Medulla oblongata (tissue), 1 donor: ENCODE data around the gene OR10G2.
"Not testable (repeated sequence)": the region's sequence is repeated elsewhere in the genome, so short reads cannot be mapped to it uniquely, and the experiment has no call there.

Experiments
- DNase-seq: peaks from one replicate; pipeline ENCODE4 v3.0.0-alpha.2; 2015; ENCODE audit errors: extremely low spot score

The OR10G2 gene

GRCh38 chr14:21634840-21635239, at the start of gene OR10G2:
Gene OR10G2, minus strand, starts transcription at chr14:21634940. Its CDS starts 98 bp downstream, at chr14:21634842.
- DNase-seq: no peak

DNA sequence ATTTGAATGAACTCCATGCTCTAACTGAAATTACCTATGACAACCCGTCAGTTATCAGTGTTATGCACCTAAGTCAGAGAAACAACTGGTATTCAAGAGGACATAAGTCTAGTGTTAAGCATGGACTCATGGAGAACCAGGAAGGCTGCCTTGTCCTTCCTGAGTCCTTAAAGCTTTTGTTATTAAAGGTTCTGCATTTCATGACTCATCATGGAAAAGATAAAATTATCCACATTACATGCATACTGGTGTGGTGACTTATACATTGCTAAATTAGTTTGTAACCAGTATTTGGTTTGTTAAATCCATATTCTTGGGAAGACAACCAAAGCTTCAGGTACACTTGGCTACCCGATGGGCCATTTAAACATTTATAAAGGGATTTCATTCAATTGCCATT, 45.3 kb upstream of the OR10G2 start:
- DNase-seq: no peak

DNA sequence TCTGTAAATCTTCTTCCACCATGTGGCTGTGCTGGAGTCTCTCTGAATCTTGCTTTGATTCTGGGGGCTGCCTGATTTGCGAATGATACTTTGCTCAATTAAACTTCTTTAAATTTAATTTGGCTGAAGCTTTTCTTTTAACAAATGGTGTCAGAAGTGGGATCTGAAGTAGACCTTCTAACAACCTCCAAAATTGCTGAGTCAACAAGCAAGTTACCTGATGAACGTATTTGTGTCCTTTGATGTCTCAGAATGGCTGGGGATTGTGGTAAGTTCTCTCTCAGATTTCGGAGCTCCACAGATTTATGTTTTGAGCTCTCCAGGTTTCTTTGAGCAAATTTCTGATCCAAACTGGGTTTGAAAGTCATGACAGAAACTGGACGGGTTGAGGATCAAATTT, 40.8 kb upstream of the OR10G2 start:
- no peak for DNase-seq

DNA sequence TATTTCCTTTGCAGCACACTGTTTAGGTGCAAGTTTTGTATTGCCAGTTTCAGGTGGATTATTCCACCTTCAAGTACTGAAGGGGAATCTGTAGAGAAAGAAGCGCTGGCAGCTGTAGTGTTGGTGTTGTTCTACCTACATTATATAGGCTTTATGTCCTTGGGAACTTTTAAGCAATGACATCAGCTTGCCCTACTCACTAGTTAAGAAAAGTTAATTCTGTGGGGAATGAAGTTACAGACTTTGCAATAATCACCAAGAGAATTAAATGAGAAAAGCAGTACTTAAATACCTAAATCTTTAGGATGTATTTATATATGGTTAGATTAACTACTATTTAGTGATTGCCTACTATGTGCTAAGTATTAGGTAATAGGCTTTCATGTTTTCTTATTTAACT, 39.0 kb upstream of the OR10G2 start, which contains the start of gene OR4E1:
TSS of gene OR4E1 (minus strand) at position 101 of the 400 bp plus-strand sequence. CDS start 2,883 bp downstream, outside the sequence.
- DNase-seq: no peak

- DNase-seq: no peak
Measured at GRCh38 chr14:21672116-21672515, 37.4 kb upstream of the OR10G2 start.

- DNase-seq: no peak
Measured at GRCh38 chr14:21671371-21671770, 36.6 kb upstream of the OR10G2 start.

GRCh38 chr14:21669284-21669683, 34.5 kb upstream of the OR10G2 start:
- DNase-seq: no peak

- DNase-seq: no peak
Measured at GRCh38 chr14:21668377-21668776, 33.6 kb upstream of the OR10G2 start.

DNA sequence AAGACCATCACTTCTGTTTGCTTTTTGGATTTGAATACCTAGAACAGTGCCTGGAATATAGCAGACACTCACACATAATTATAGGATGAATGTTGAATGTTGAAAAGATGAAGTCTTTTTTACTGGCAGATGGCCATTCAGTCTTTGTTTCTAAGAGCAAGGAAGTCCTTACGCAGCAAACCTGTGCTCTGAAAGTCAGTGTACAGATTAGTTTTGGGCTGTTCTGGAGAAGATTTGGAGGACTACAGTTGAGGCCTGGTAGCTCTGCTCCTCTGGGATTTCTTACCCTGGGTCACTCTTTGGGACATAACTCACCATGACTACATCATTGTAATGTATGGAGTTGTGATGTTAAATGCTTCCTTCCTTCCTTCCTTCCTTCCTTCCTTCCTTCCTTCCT, 22.2 kb upstream of the OR10G2 start:
- DNase-seq: no peak

GRCh38 chr14:21654215-21654614, 19.5 kb upstream of the OR10G2 start:
- DNase-seq: no peak

DNA sequence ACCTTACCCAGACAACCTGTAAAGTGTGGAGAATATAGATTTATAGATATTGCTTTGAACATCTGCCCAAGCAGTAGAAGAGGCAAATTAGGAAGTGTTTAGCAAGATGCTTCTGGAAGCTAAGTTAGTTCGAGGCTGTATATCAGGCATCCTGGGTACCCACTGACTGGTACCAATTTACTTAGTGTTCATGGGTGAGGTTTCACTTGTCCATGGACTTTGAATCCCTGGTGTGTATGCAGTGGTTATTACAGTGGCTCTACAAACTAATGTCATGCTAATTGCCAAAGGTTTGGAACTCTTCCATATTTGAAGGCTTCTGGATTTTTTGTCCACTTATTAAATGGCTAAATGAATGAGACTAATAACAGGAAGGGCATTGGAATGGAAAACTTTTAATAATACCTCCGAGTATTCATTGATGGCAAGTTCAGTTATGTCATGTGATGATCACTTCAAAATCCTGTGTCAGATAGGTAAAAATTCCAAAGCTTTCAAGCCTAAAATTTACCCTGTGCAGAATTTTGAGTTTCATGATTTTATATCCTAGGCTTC, 18.7 kb upstream of the OR10G2 start, which contains the start of gene OR4E2:
TSS of gene OR4E2 (plus strand) at position 505 of the 555 bp plus-strand sequence. CDS start 11,248 bp downstream, outside the sequence.
- no peak for DNase-seq

DNA sequence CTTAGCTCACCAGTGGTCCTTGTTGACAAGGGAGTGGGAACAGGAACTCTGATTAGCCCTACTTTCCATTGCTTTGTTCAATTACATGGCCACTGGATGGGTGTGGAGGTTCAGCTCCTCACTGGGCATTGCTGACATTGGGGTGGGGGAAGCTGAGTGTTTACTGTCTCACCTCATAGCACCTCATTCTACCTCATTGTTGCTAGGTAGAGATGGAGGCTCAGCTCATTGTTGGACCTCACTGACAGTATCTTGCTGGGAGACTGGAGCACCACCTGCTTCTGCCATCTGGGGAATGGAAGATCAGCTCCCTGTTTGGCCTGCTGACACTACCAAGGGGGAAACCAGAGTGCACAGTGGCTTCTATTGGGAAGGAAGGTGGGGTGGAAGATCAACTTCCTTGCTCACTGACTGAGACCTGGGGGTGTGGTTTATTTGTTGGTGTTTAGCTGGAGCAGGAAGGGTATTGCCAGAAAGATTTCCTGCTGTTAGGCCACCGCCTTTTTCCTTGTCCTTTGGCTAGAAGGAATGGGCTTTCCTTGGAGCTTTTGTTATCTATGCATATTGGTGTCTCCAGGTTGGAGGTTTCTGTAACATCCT, 17.6 kb upstream of the OR10G2 start:
- DNase-seq: no peak

DNA sequence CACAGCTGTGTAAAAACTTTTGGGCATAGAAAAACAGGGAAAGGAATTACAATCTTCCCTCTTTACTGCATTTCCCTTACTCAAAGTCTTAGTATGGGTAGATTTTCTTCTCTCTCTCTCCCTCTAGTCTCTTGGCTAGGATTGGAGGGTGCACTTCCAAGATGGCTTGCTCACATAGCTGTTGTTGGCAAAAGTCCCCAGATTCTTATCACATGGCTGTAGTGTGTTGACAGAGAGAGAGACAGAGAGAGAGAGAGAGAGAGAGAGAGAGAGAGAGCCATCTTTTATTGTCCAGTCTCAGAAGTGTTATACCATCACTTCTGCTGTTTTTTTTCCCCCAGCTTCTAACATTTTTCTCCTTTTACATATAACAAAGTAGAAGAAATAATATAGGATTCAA, 12.6 kb upstream of the OR10G2 start:
- DNase-seq: no peak

GRCh38 chr14:21643407-21643806, 8.7 kb upstream of the OR10G2 start:
- DNase-seq: no peak

- no peak for DNase-seq
Measured at GRCh38 chr14:21642683-21643082, 7.9 kb upstream of the OR10G2 start.

DNA sequence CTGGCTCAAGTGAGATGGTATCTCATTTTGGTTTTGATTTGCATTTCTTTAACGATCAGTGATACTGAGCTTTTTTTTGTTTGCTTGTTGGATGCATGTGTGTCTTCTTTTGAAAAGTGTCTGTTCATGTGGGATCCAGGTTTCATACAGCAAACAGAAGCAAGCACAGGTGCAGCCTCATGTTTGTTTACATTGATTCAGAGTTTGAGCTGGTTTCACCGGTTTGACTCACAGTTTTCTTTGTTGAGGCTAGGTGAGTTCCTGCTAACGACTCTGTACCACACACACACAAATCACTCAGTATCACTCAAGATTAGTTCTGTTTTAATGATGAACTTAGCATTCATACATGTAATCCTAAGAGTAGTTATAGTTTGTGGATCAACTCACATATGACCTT, 3.7 kb downstream of the OR10G2 start:
- DNase-seq: no peak

DNA sequence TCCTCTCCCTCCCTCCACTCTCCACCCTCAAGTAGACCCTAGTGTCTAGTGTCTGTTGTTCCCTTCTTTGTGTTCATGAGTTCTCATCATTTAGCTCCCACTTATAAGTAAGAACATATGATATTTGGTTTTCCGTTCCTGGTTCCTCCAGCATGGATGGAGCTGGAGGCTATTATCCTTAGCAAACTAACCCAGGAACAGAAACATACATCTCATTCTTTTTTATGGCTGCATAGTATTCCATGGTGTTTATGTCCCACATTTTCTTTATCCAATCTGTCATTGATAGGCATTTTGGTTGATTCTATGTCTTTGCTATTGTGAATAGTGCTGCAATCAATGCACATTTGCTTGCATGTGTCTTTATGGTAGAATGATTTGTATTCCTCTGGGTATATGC, 4.2 kb downstream of the OR10G2 start:
- not testable (repeated sequence) for DNase-seq

DNA sequence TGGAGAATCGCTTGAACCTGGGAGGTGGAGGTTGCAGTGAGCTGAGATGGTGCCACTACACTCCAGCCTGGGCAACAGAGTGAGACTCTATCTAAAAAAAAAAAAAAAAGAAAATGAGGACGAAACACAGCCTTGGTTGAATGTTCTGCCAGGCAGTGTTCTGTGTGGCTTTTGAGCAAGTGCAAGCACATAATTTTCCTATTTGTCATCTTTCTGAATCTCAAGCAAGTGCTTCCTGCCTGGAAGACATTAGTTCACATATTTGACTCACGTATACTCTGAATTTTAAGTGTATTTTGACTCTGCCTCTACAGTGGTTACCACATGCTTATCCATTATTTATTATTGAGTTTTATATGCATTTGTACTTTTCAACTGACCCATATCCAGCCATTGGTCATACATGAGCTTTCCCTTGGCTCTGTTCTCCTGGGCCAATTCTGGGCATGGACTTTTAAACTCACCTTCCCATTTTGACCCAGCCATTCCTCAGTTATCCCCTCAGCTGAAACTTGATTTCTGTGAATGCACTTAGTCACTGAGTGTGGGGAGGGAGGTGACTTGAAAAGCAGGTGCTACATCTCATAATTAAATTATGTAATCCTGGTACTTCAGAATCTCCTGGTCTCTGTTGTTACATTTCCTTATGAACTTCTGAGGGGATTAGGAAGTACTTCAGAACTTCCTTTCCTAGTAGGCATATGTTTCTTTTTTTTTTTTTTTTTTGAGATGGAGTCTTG, 8.1 kb downstream of the OR10G2 start:
- no peak for DNase-seq

DNA sequence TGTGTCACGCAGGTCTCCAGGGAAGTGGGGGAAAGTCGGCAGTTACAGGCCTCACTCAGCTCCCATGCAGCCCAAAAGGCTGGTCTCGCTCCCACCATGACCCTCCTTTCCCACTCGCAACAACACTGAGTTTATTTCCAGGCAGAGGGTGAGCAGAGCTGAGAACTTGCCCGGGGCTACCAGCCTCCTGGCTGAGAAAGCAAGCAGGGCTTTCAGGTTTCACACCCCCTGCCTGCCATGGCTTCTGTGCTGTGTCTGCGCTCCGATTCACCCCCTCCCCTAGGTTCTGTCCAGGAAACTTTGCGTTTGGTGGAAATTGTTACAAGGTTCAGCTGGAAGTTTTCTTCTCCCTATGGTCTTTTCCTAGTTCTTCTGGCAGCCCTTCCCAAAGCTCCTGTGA, 17.1 kb downstream of the OR10G2 start:
- no peak for DNase-seq

DNA sequence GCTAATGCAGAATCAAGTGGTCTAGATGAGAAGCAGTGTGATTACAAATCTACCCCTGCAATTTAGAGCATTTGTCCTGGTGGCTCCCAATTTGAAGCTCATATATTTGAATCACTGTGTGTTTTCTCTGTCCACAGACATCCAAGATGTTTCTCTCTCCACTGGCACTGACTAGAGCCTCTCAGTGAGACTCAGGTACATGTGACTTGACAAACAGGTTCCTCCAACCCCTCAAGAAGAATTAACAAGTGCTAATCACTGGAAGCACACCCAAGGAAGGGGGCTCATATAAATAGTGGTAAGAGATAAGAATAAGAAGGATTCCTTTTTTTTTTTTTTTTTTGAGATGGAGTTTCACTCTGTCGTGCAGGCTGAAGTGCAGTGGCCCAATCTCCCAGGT, 20.5 kb downstream of the OR10G2 start:
- no peak for DNase-seq

- no peak for DNase-seq
Measured at GRCh38 chr14:21612324-21612723, 22.4 kb downstream of the OR10G2 start.

GRCh38 chr14:21602181-21602580, 32.6 kb downstream of the OR10G2 start:
- DNase-seq: not testable (repeated sequence)

- DNase-seq: no peak
Measured at GRCh38 chr14:21589317-21589716, 45.4 kb downstream of the OR10G2 start.
